ENCODE data around the gene RALGAPA2. TPM values are rescaled to one million over a fixed set of nuclear protein-coding genes. Genes with fewer than 3 reads are reported as not detected.
A peak's percentile ranks its signal among the peaks of the same experiment; 100 is the strongest.

Gene RALGAPA2
- total and polyA plus RNA-seq, 4 donors = 14.4 to 24.8 (median 18.0) TPM

GRCh38 chr20:20624914-20625313 is 87.5 kb downstream of the RALGAPA2 start:
- DNase-seq (ENCODE audit: low read depth in 4 of 6, low spot score in 6 of 6) = no peak
- WGBS (ENCODE audit: insufficient coverage) = 100% methylated on average over 2 of the region's 2 CpGs
- H3K9me3 ChIP-seq (ENCODE audit: control insufficient read depth, insufficient read depth, low read length) = no peaks in the 10 kb centered on the region

GRCh38 chr20:20621195-20621594 is 91.2 kb downstream of the RALGAPA2 start:
- Histone ChIP-seq H3K4me1 (ENCODE audit: control insufficient read depth, insufficient read depth, low read length) (no peaks in the 10 kb centered on the region), H3K27me3 (ENCODE audit: control insufficient read depth, insufficient read depth, low read length) (no peaks in the 10 kb centered on the region), H3K9me3 (ENCODE audit: control insufficient read depth, insufficient read depth, low read length) (no peaks in the 10 kb centered on the region), H3K4me3 (ENCODE audit: low read depth, low read length) (no peak overlapping the region), H3K27ac (ENCODE audit: low read depth, low read length) (no peak overlapping the region), H3K36me3 (ENCODE audit: control insufficient read depth, insufficient read depth, low read length) (no peaks in the 10 kb centered on the region)
- no peak for DNase-seq (ENCODE audit: low read depth in 4 of 6, low spot score in 6 of 6)
- no CpG with 5 or more reads among the region's 1 CpG for WGBS (ENCODE audit: insufficient coverage)

More at GRCh38 chr20:20624914-20625313, 87.5 kb downstream of the RALGAPA2 start:
- Histone ChIP-seq H3K36me3 (ENCODE audit: control insufficient read depth, insufficient read depth, low read length) (no peaks in the 10 kb centered on the region), H3K27ac (ENCODE audit: low read depth, low read length) (no peak overlapping the region), H3K4me3 (ENCODE audit: low read depth, low read length) (no peak overlapping the region), H3K27me3 (ENCODE audit: control insufficient read depth, insufficient read depth, low read length) (no peaks in the 10 kb centered on the region), H3K4me1 (ENCODE audit: control insufficient read depth, insufficient read depth, low read length) (no peaks in the 10 kb centered on the region)

GRCh38 chr20:20614391-20614790 is 98.1 kb downstream of the RALGAPA2 start:
- 100% methylated on average over 2 of the region's 3 CpGs for WGBS (ENCODE audit: insufficient coverage)
- H3K4me1 ChIP-seq (ENCODE audit: control insufficient read depth, insufficient read depth, low read length) = no peaks in the 10 kb centered on the region
- H3K9me3 ChIP-seq (ENCODE audit: control insufficient read depth, insufficient read depth, low read length) = no peaks in the 10 kb centered on the region
- H3K4me3 ChIP-seq (ENCODE audit: low read depth, low read length) = no peak overlapping the region
- DNase-seq (ENCODE audit: low read depth in 4 of 6, low spot score in 6 of 6) = no peak
- H3K27ac ChIP-seq (ENCODE audit: low read depth, low read length) = no peak overlapping the region
- H3K36me3 ChIP-seq (ENCODE audit: control insufficient read depth, insufficient read depth, low read length) = peaks cover 8% of the 10 kb centered on the region
- no peaks in the 10 kb centered on the region for H3K27me3 ChIP-seq (ENCODE audit: control insufficient read depth, insufficient read depth, low read length)

- Histone ChIP-seq H3K4me1 (ENCODE audit: control insufficient read depth, insufficient read depth, low read length) (no peaks in the 10 kb centered on the region), H3K27me3 (ENCODE audit: control insufficient read depth, insufficient read depth, low read length) (no peaks in the 10 kb centered on the region), H3K4me3 (ENCODE audit: low read depth, low read length) (no peak overlapping the region), H3K27ac (ENCODE audit: low read depth, low read length) (no peak overlapping the region), H3K36me3 (ENCODE audit: control insufficient read depth, insufficient read depth, low read length) (peaks cover 8% of the 10 kb centered on the region), H3K9me3 (ENCODE audit: control insufficient read depth, insufficient read depth, low read length) (no peaks in the 10 kb centered on the region)
- WGBS (ENCODE audit: insufficient coverage) = 83% methylated on average over 1 of the region's 2 CpGs
- DNase-seq (ENCODE audit: low read depth in 4 of 6, low spot score in 6 of 6) = peak in 1 of 6 donors; percentile 32
These were observed 100.2 kb downstream of the RALGAPA2 start for GRCh38 chr20:20612251-20612650.

- Histone ChIP-seq H3K9me3 (ENCODE audit: control insufficient read depth, insufficient read depth, low read length) (no peaks in the 10 kb centered on the region), H3K4me3 (ENCODE audit: low read depth, low read length) (no peak overlapping the region), H3K27ac (ENCODE audit: low read depth, low read length) (no peak overlapping the region), H3K36me3 (ENCODE audit: control insufficient read depth, insufficient read depth, low read length) (peaks cover 8% of the 10 kb centered on the region), H3K4me1 (ENCODE audit: control insufficient read depth, insufficient read depth, low read length) (no peaks in the 10 kb centered on the region), H3K27me3 (ENCODE audit: control insufficient read depth, insufficient read depth, low read length) (no peaks in the 10 kb centered on the region)
- no peak for DNase-seq (ENCODE audit: low read depth in 4 of 6, low spot score in 6 of 6)
- no CpG with 5 or more reads among the region's 1 CpG for WGBS (ENCODE audit: insufficient coverage)
These were observed 101.3 kb downstream of the RALGAPA2 start for GRCh38 chr20:20611167-20611566.

- no peaks in the 10 kb centered on the region for H3K9me3 ChIP-seq (ENCODE audit: control insufficient read depth, insufficient read depth, low read length)
- WGBS (ENCODE audit: insufficient coverage) = 81% methylated on average over 6 of the region's 6 CpGs
- H3K36me3 ChIP-seq (ENCODE audit: control insufficient read depth, insufficient read depth, low read length) = peaks cover 5% of the 10 kb centered on the region
- H3K27ac ChIP-seq (ENCODE audit: low read depth, low read length) = no peak overlapping the region
- H3K27me3 ChIP-seq (ENCODE audit: control insufficient read depth, insufficient read depth, low read length) = no peaks in the 10 kb centered on the region
- DNase-seq (ENCODE audit: low read depth in 4 of 6, low spot score in 6 of 6) = peak in 1 of 6 donors; percentile 10
- H3K4me3 ChIP-seq (ENCODE audit: low read depth, low read length) = no peak overlapping the region
- no peaks in the 10 kb centered on the region for H3K4me1 ChIP-seq (ENCODE audit: control insufficient read depth, insufficient read depth, low read length)
These were observed 102.9 kb downstream of the RALGAPA2 start for GRCh38 chr20:20609522-20609921.

GRCh38 chr20:20608641-20609040 is 103.8 kb downstream of the RALGAPA2 start:
- Histone ChIP-seq H3K27ac (ENCODE audit: low read depth, low read length) (no peak overlapping the region), H3K4me1 (ENCODE audit: control insufficient read depth, insufficient read depth, low read length) (no peaks in the 10 kb centered on the region), H3K4me3 (ENCODE audit: low read depth, low read length) (no peak overlapping the region), H3K27me3 (ENCODE audit: control insufficient read depth, insufficient read depth, low read length) (no peaks in the 10 kb centered on the region), H3K36me3 (ENCODE audit: control insufficient read depth, insufficient read depth, low read length) (peaks cover 4% of the 10 kb centered on the region), H3K9me3 (ENCODE audit: control insufficient read depth, insufficient read depth, low read length) (no peaks in the 10 kb centered on the region)
- no peak for DNase-seq (ENCODE audit: low read depth in 4 of 6, low spot score in 6 of 6)
- WGBS (ENCODE audit: insufficient coverage) = no CpG with 5 or more reads among the region's 4 CpGs

GRCh38 chr20:20608041-20608440 is 104.4 kb downstream of the RALGAPA2 start:
- Histone ChIP-seq H3K27me3 (ENCODE audit: control insufficient read depth, insufficient read depth, low read length) (no peaks in the 10 kb centered on the region), H3K36me3 (ENCODE audit: control insufficient read depth, insufficient read depth, low read length) (no peaks in the 10 kb centered on the region), H3K27ac (ENCODE audit: low read depth, low read length) (no peak overlapping the region), H3K9me3 (ENCODE audit: control insufficient read depth, insufficient read depth, low read length) (no peaks in the 10 kb centered on the region), H3K4me1 (ENCODE audit: control insufficient read depth, insufficient read depth, low read length) (no peaks in the 10 kb centered on the region), H3K4me3 (ENCODE audit: low read depth, low read length) (no peak overlapping the region)
- DNase-seq (ENCODE audit: low read depth in 4 of 6, low spot score in 6 of 6) = no peak
- no CpG with 5 or more reads among the region's 1 CpG for WGBS (ENCODE audit: insufficient coverage)

- H3K36me3 ChIP-seq (ENCODE audit: control insufficient read depth, insufficient read depth, low read length) = no peaks in the 10 kb centered on the region
- no peaks in the 10 kb centered on the region for H3K27me3 ChIP-seq (ENCODE audit: control insufficient read depth, insufficient read depth, low read length)
- no CpG with 5 or more reads among the region's 1 CpG for WGBS (ENCODE audit: insufficient coverage)
These were observed 105.6 kb downstream of the RALGAPA2 start for GRCh38 chr20:20606881-20607280.

GRCh38 chr20:20606050-20606449 is 106.4 kb downstream of the RALGAPA2 start:
- Histone ChIP-seq H3K36me3 (ENCODE audit: control insufficient read depth, insufficient read depth, low read length) (no peaks in the 10 kb centered on the region), H3K27me3 (ENCODE audit: control insufficient read depth, insufficient read depth, low read length) (no peaks in the 10 kb centered on the region), H3K9me3 (ENCODE audit: control insufficient read depth, insufficient read depth, low read length) (no peaks in the 10 kb centered on the region), H3K4me1 (ENCODE audit: control insufficient read depth, insufficient read depth, low read length) (no peaks in the 10 kb centered on the region), H3K27ac (ENCODE audit: low read depth, low read length) (no peak overlapping the region), H3K4me3 (ENCODE audit: low read depth, low read length) (no peak overlapping the region)
- DNase-seq (ENCODE audit: low read depth in 4 of 6, low spot score in 6 of 6) = peak in 1 of 6 donors; percentile 7
- WGBS (ENCODE audit: insufficient coverage) = 73% methylated on average over 3 of the region's 3 CpGs

More at GRCh38 chr20:20606881-20607280, 105.6 kb downstream of the RALGAPA2 start:
- Histone ChIP-seq H3K4me3 (ENCODE audit: low read depth, low read length) (no peak overlapping the region), H3K27ac (ENCODE audit: low read depth, low read length) (no peak overlapping the region), H3K9me3 (ENCODE audit: control insufficient read depth, insufficient read depth, low read length) (no peaks in the 10 kb centered on the region), H3K4me1 (ENCODE audit: control insufficient read depth, insufficient read depth, low read length) (no peaks in the 10 kb centered on the region)
- no peak for DNase-seq (ENCODE audit: low read depth in 4 of 6, low spot score in 6 of 6)
